Gastroesophageal sphincter (tissue), 4 donors: ENCODE data around the gene CBFB. TPM values are rescaled to one million over a fixed set of nuclear protein-coding genes. Genes with fewer than 3 reads are reported as not detected.

Source experiments
- ATAC-seq: fragments of 150-250 bp; one replicate; pipeline ENCODE4 v1.9.1; 2016; ENCODE audit warnings: mild to moderate bottlenecking, moderate library complexity
- H3K27ac ChIP-seq, 4 donors: fragments of 200-600 bp; sonication (generic) in 3 of 4; 1 replicate in 3 of 4; 2 replicates in 1 of 4; pipeline ENCODE4 v1.5.1; 2016 to 2019
- H3K27me3 ChIP-seq: fragments of 200-600 bp; sonication (generic); one replicate; pipeline ENCODE4 v1.5.1; 2019
- H3K36me3 ChIP-seq, 2 donors: fragments of 200-600 bp; sonication (generic); one replicate each; pipeline ENCODE4 v1.5.1; 2019; ENCODE audit warnings: control low read depth in 1 of 2
- H3K4me1 ChIP-seq, 3 donors: fragments of 200-600 bp; sonication (generic); 1 replicate in 2 of 3; 2 replicates in 1 of 3; pipeline ENCODE4 v1.5.1; 2016 to 2019; ENCODE audit warnings: control low read depth in 2 of 3
- H3K4me3 ChIP-seq, 2 donors: fragments of 200-600 bp; sonication (generic); one replicate each; pipeline ENCODE4 v1.5.1; 2019; ENCODE audit warnings: mild to moderate bottlenecking in 1 of 2, moderate library complexity in 1 of 2
- H3K9me3 ChIP-seq, 3 donors: fragments of 200-600 bp; sonication (generic); one replicate each; pipeline ENCODE4 v1.5.1; 2017 to 2019; ENCODE audit warnings: control low read depth in 2 of 3
- EP300 ChIP-seq: sonication (generic); formaldehyde crosslinking; IDR thresholded peaks from one replicate; pipeline ENCODE4 v1.6.1; 2017; ENCODE audit warnings: antibody characterized with exemption, mild to moderate bottlenecking
- POLR2A ChIP-seq, 2 donors: fragments of 450-650 bp; IDR thresholded peaks; one replicate each; pipeline ENCODE4 v1.6.1; 2017; ENCODE audit warnings: antibody characterized with exemption in 2 of 2, mild to moderate bottlenecking in 2 of 2, moderate library complexity in 1 of 2
- POLR2AphosphoS5 ChIP-seq: sonication (generic); formaldehyde crosslinking; IDR thresholded peaks from one replicate; pipeline ENCODE4 v1.6.1; 2017; ENCODE audit warnings: antibody characterized with exemption
- WGBS, 2 donors: methylation state at CpG; one replicate each; pipeline ENCODE4 v1.1.5; 2018; ENCODE audit warnings: low coverage in 1 of 2; 5-methylcytosine and 5-hydroxymethylcytosine counted together
- total RNA-seq, 4 donors: library from RNA; depleted of rRNA; stranded (reverse); fragments of >200 nt; gene quantifications; one replicate each; pipeline ENCODE4 v1.1.0, GENCODE V29; 2016
- TF ChIP-seq, protein P1 (sequence below), 4 experiments: fragments of 200-600 bp in 2 of 4; fragments of 450-650 bp in 2 of 4; sonication (generic) in 1 of 4; IDR thresholded peaks; one replicate each; pipeline ENCODE4 v1.5.1; 2017 to 2019; ENCODE audit warnings: antibody characterized with exemption in 4 of 4, mild to moderate bottlenecking in 2 of 4, moderate library complexity in 2 of 4

Gene CBFB
- total RNA-seq, 4 donors from 2014 or later, result 26.5 to 39.3 (median 27.5) TPM

- no peaks in the 10 kb centered on the region for H3K9me3 ChIP-seq
- H3K27ac ChIP-seq, result peak within 1 kb of the TSS; percentile 24 to 83 (median 82)
- H3K4me1 ChIP-seq, result peaks cover 0 to 37% (median 19%) of the 10 kb centered on the region in 3 donors
- peak within 1 kb of the TSS; percentile 54 to 74 for H3K4me3 ChIP-seq
- TF ChIP-seq, protein P1, sequence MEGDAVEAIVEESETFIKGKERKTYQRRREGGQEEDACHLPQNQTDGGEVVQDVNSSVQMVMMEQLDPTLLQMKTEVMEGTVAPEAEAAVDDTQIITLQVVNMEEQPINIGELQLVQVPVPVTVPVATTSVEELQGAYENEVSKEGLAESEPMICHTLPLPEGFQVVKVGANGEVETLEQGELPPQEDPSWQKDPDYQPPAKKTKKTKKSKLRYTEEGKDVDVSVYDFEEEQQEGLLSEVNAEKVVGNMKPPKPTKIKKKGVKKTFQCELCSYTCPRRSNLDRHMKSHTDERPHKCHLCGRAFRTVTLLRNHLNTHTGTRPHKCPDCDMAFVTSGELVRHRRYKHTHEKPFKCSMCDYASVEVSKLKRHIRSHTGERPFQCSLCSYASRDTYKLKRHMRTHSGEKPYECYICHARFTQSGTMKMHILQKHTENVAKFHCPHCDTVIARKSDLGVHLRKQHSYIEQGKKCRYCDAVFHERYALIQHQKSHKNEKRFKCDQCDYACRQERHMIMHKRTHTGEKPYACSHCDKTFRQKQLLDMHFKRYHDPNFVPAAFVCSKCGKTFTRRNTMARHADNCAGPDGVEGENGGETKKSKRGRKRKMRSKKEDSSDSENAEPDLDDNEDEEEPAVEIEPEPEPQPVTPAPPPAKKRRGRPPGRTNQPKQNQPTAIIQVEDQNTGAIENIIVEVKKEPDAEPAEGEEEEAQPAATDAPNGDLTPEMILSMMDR (IDR thresholded peaks at IDR 0.05), result no peak
- TF ChIP-seq POLR2AphosphoS5 (peak; percentile 74), POLR2A (IDR thresholded peaks at IDR 0.05) (peak; percentile 54 to 72), EP300 (no peak)
- WGBS, 2 donors, result no CpG with 5 or more reads among the region's 63 CpGs
- no peaks in the 10 kb centered on the region for H3K27me3 ChIP-seq
- ATAC-seq, result peak; percentile 98
- peaks cover 0 to 12% of the 10 kb centered on the region in 2 donors for H3K36me3 ChIP-seq
These were observed 80.6 kb downstream of the CBFB start, which contains the start of gene PHAF1 for GRCh38 chr16:67109407-67110135. PHAF1 (plus strand) TSS chr16:67109941; CDS start chr16:67110176, 235 bp downstream.

GRCh38 chr16:67111951-67112444 is 83.0 kb downstream of the CBFB start:
- Histone ChIP-seq H3K36me3 (peaks cover 0 to 18% of the 10 kb centered on the region in 2 donors), H3K9me3 (no peaks in the 10 kb centered on the region), H3K4me1 (peaks cover 0 to 37% (median 19%) of the 10 kb centered on the region in 3 donors), H3K27ac (no peak overlapping the region), H3K4me3 (no peak overlapping the region), H3K27me3 (no peaks in the 10 kb centered on the region)
- WGBS, 2 donors, result 70 to 100% methylated on average over 2 to 4 of the region's 4 CpGs
- TF ChIP-seq POLR2AphosphoS5, result no peak
- TF ChIP-seq, protein P1 (IDR thresholded peaks at IDR 0.05), result no peak
- no peak for TF ChIP-seq POLR2A (IDR thresholded peaks at IDR 0.05)
- no peak for TF ChIP-seq EP300
- ATAC-seq, result no peak

GRCh38 chr16:67112591-67113399 is 83.8 kb downstream of the CBFB start:
- Histone ChIP-seq H3K27me3 (no peaks in the 10 kb centered on the region), H3K36me3 (peaks cover 0 to 18% of the 10 kb centered on the region in 2 donors), H3K9me3 (no peaks in the 10 kb centered on the region), H3K4me3 (no peak overlapping the region), H3K4me1 (peaks cover 0 to 37% (median 19%) of the 10 kb centered on the region in 3 donors), H3K27ac (no peak overlapping the region)
- TF ChIP-seq POLR2AphosphoS5, result no peak
- TF ChIP-seq, protein P1 (IDR thresholded peaks at IDR 0.05), result no peak
- no peak for TF ChIP-seq EP300
- TF ChIP-seq POLR2A (IDR thresholded peaks at IDR 0.05), result no peak
- WGBS, 2 donors, result 70 to 78% methylated on average over 2 to 3 of the region's 4 CpGs
- ATAC-seq, result no peak

GRCh38 chr16:67114793-67115192 is 85.8 kb downstream of the CBFB start:
- Histone ChIP-seq H3K4me1 (peaks cover 0 to 28% (median 15%) of the 10 kb centered on the region in 3 donors), H3K27me3 (no peaks in the 10 kb centered on the region), H3K4me3 (no peak overlapping the region), H3K9me3 (no peaks in the 10 kb centered on the region), H3K27ac (no peak overlapping the region), H3K36me3 (peaks cover 0 to 20% of the 10 kb centered on the region in 2 donors)
- 71% methylated on average over 1 to 2 of the region's 2 CpGs for WGBS, 2 donors
- no peak for ATAC-seq
- TF ChIP-seq, protein P1 (IDR thresholded peaks at IDR 0.05), result no peak
- TF ChIP-seq POLR2A (IDR thresholded peaks at IDR 0.05) (no peak), EP300 (no peak), POLR2AphosphoS5 (no peak)
